Stimulated activated CD8-positive, alpha-beta memory T cell treated with anti-CD3 and anti-CD28 coated beads, Interleukin-4, amount 100 ng/mL, for 24 hours (primary cell): ENCODE results near the gene ZNF791.
"Not testable (repeated sequence)": the region's sequence is repeated elsewhere in the genome, so short reads cannot be mapped to it uniquely, and the experiment has no call there.

Experiments
- DNase-seq: peaks from one replicate; pipeline ENCODE4 v3.0.0-alpha.2; 2020; ENCODE audit warnings: low read depth

The ZNF791 gene

DNA sequence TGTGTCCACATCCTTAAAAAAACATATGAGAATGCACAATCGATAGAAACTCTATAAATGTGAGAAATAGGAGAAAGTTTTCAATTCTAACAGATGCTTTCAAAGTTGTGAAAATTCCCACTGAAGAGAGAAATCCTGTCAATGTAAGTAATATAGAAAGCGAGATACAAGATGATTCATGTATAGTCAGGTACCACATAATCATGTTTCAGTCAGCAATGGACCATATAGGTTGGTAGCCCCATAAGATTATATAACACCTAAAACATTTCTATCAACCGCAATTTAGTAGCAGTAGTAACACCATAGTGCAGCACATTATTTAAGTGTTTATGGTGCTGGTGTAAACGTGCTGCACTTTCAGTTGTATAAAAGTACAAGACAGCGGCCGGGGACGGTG is 18.5 kb downstream of the ZNF791 start:
- DNase-seq = no peak

GRCh38 chr19:12636631-12637030 is 25.9 kb downstream of the ZNF791 start:
- no peak for DNase-seq

- no peak for DNase-seq
Measured at GRCh38 chr19:12638611-12639182, 28.0 kb downstream of the ZNF791 start.

GRCh38 chr19:12639901-12640613 is 29.3 kb downstream of the ZNF791 start:
- peak; percentile 82 for DNase-seq

DNA sequence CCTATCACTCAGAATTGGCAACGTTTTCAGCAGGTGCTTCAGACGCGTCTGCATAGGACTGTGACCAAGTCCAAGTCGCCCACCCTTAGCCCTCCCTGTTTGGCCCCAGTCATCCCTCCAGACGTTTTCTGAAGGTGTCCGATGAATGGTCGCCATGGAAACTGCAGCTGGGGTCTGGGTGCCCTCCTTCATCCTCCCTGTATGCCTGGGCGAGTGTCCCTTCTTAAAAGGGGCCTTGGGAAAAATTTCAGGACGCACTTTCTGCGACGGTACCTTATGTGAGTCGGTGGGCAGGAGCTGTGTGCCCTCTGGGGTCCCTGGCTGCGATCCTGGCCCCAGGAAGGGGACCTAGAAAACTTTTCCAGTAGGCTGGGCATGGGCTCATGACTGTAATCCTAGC is 30.7 kb downstream of the ZNF791 start:
- DNase-seq = no peak

- DNase-seq = no peak
Measured at GRCh38 chr19:12642506-12642905, 31.8 kb downstream of the ZNF791 start.

- DNase-seq = not testable (repeated sequence)
Measured at GRCh38 chr19:12643716-12644115, 33.0 kb downstream of the ZNF791 start.

DNA sequence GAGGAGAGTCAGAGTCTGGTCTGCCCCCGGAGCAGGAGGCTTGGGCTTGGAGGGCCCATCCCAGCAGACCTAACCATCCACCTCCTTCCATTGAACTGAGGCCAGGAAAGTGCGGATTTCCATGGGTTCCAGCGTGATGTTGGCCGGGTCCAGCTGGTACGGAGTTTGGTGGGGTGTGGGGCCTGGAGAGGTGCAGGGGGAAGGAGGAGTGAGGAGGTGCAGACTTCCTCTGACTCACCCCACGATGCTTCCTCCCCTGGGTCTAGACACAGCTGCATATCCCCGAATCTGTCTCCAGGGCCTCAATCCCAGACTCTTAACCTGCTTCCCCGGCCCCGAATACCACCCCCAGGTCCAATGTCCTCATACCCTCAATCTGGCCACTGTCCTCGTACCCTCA is 35.8 kb downstream of the ZNF791 start:
- DNase-seq = no peak

DNA sequence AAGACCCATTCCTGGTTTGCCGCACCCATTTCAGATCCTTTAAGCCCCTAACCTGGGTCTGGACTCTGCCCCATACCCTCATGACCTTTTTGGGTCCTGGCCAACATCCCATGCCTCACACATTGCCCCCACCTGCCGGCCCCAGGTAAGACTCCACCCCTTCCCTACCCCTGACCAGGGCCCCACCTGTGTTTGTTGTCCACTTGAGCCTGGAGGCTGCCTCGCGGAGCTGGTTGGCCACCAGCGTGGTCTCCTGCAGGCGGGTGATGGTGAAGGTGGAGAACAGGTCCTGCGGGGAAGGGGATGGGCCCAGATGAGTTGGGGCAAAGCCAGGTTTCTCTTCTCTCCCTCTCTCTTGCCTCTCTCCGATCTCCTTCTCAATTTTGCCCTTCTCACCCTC is 36.3 kb downstream of the ZNF791 start:
- no peak for DNase-seq

DNA sequence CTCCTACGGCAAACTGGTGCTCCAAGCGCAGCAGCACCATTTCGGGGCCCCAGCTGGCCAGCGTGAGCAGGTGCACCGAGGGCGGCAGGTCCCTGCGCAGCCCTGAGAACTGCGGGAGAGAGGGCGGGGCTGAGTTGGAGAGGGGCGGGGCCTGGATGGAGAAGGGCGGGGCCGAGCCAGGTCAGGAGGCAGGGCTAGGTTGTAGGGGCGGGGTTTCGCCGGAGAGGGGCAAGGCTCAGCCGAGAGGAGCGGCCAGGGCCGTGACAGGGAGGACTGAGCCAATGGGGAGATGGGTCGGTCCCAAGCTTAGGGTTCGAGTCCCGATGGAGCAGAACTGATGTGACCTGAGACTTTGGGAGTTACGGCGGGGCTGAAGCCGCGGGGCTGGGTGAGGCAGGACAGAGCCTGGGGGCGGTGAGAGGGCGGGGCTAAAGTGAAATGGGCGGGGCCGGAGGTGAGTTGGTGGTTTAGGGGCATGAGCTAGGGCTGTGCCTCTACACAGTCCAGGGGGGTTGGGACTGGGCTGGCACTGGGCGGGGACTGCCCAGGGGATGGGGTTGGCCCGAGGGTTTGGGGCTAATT is 36.9 kb downstream of the ZNF791 start:
- DNase-seq = no peak

DNA sequence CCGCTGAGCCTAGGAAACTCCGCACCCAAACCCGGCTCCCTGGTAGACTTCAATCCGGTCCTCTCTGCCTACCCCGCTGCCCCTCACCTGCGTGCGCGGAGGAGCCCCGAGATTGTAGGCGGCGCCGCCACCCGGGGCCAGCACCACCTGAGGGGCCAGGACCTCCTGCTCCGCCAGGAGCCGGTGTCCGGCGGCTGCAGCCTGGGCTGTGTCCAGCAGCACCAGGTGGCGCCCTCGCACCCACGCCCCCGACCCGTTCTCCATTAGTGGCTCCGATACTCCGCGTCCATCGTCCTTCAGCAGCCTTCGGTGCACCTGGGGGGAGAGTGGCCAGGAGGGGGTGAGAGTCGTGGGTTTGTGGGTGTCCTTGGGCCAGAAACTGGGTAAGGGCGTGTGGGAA is 37.4 kb downstream of the ZNF791 start:
- no peak for DNase-seq

DNA sequence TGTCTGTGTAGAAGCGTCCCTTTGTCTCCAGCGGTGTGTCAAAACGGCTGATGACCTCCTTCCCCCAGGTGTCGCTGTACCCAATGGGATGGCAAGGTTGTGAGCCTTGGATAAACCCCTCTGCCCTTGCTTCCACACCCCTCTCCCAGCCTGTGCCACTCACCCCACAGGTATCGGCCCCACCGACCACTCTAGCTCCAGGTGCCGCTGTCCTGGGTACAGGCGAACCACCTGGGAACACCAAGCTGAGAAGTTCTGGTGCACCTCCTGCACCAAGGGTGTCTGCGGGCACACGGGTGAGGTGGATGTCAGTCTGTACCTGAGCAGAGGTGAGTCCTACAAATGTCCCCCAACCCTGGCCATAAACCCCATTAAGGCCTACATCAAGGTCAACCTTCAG is 39.2 kb downstream of the ZNF791 start:
- no peak for DNase-seq

- DNase-seq = no peak
Measured at GRCh38 chr19:12652219-12652618, 41.5 kb downstream of the ZNF791 start.

DNA sequence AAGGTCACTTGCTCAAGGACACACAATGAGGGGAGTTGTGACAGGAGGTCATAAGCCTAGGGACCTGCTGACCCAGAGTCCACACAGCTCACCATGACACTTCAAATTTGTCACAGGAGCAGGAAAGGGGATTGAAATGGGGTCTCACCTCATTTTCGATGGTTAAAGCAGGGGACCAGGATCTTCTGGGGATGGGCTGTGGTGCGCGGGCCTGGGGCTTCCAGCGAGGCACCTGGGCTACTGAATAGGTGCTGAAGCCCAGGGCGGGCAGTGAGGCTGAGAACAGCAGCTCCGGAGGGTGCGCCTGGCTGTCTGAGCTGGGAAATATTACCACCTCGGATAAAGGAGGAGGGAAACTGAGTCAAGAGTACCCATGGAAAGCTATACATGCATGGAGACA is 44.8 kb downstream of the ZNF791 start:
- no peak for DNase-seq

DNA sequence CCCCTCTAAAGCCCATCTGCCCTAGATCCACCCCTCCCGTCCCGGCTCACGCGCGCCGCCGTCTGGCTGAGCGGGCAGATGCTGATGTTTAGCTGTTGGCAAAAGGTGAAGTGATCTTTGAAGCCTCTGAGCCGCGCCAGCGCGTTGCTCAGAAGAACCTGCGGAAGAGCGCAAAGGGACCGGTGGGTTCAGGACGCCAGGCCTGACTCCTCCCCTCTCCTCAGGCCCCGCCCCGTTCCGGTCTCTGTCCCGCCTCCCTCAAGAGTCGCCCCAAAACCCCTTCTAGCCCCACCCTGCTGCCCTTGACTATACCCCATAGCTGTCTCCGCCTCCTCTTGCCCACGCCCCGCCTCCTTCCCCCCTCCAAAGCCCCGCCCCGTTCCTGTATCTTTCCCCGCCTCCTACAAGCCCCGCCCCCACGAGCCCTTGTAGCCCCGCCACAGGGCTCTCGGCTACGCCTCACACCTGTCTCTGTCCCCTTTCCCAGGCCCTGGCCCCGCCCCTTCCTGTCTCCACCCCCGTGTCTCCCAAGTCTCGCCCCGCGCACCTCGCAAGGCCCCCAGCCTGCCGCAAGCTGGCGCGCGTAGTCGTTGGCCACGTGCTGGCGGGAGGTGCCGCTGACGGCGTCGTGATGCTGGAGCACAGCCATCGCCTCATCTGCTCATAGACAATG is 46.3 kb downstream of the ZNF791 start:
- no peak for DNase-seq

- no peak for DNase-seq
Measured at GRCh38 chr19:12657966-12658365, 47.2 kb downstream of the ZNF791 start.

GRCh38 chr19:12660980-12661379 is 50.3 kb downstream of the ZNF791 start:
- DNase-seq = no peak

GRCh38 chr19:12664406-12665280 is 53.9 kb downstream of the ZNF791 start:
- DNase-seq = no peak

GRCh38 chr19:12665281-12665573 is 54.5 kb downstream of the ZNF791 start:
- no peak for DNase-seq

DNA sequence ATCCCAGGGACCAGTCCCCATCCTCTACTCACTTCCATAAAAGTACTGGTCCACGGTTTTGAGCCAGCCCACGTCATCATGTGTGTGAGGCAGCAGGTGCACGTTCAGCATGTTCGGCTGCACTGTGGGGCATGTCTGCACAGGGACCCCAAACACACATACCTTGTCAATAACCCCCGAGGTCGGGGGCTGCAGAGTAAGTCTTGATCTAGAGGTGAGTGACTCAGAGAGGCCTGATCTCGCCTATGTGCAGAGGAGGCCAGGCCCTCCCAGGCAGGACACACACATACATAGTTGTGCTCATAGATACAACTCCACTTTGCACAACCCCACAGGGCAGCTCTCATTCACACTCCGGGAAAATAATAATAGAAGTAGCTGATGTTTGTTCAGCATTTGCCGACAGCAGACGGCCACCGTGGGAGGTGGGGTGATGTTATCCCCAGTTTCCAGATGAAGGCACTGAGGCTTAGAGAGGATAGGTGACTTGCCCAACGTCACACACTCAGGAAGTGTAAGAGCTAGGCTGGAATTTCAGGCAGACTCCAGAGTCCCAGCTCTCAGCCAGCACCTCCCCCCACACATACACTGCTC is 55.0 kb downstream of the ZNF791 start:
- no peak for DNase-seq

GRCh38 chr19:12666265-12667048 is 55.7 kb downstream of the ZNF791 start, which contains the start of the genes MAN2B1 and WDR83:
MAN2B1 (minus strand) TSS chr19:12666742; CDS start chr19:12666701, 41 bp downstream.
WDR83 (plus strand) TSS chr19:12666807; CDS start chr19:12669791, 2,984 bp downstream.
- peak; percentile 75 for DNase-seq
